B cell (primary cell): Measurements from ENCODE around the gene MRPL14. TPM values are rescaled to one million over a fixed set of nuclear protein-coding genes. Genes with fewer than 3 reads are reported as not detected.

ENCODE experiments used
- ATAC-seq: fragments of 200-7000 bp; cut with Tn5 transposase; one replicate; pipeline ENCODE4 v1.10.0; 2021; ENCODE audit warnings: low read depth, mild to moderate bottlenecking, moderate number of reproducible peaks, moderate library complexity
- CTCF ChIA-PET: fragments of 350-600 bp; sonication (Branson Sonifier 250); formaldehyde crosslinking; loops from one replicate; lab custom pipeline; 2021; ENCODE audit warnings: antibody characterized with exemption, inconsistent platforms; lab: Charles Lee
- POLR2A ChIA-PET: fragments of 350-600 bp; sonication (Branson Sonifier 250); formaldehyde crosslinking; loops from one replicate; lab custom pipeline; 2021; ENCODE audit warnings: antibody characterized with exemption; lab: Charles Lee
- DNase-seq: peaks from one replicate; pipeline ENCODE4 v3.0.0; 2013
- H2AFZ ChIP-seq: 2 replicates; pipeline ENCODE4 v1.6.1; 2012; ENCODE audit warnings: mild to moderate bottlenecking, low read depth, low read length; ENCODE audit not compliant: insufficient read depth, poor library complexity, severe bottlenecking
- H3K27ac ChIP-seq, 2 donors: 1 replicate in 1 of 2; 2 replicates in 1 of 2; pipeline ENCODE4 v1.5.1; 2012 to 2013; ENCODE audit warnings: low read length in 2 of 2, mild to moderate bottlenecking in 2 of 2, moderate library complexity in 1 of 2
- H3K27me3 ChIP-seq, 4 experiments: fragments of 200-600 bp in 1 of 4; sonication (generic) in 1 of 4; replicated peaks in 1 of 4; 1 replicate in 2 of 4; 2 replicates in 2 of 4; pipeline versions ENCODE4 v1.6.1 to v1.7.0; 2013 to 2016; ENCODE audit warnings: low read length in 3 of 4, mild to moderate bottlenecking in 2 of 4, mixed read lengths in 1 of 4, moderate library complexity in 1 of 4; ENCODE audit not compliant: insufficient read depth in 4 of 4, control insufficient read depth in 3 of 4; ENCODE audit errors: control extremely low read depth in 1 of 4
- H3K36me3 ChIP-seq, 2 experiments: replicated peaks in 1 of 2; 1 replicate in 1 of 2; 2 replicates in 1 of 2; pipeline versions ENCODE4 v1.6.1 to v1.7.1; 2013; ENCODE audit warnings: low read length in 1 of 2; ENCODE audit not compliant: insufficient read depth in 2 of 2, control insufficient read depth in 1 of 2; ENCODE audit errors: control extremely low read depth in 1 of 2, extremely low read depth in 1 of 2
- H3K4me1 ChIP-seq, 2 donors: fragments of 200-600 bp in 1 of 2; sonication (generic) in 1 of 2; 1 replicate in 1 of 2; 2 replicates in 1 of 2; pipeline versions ENCODE4 v1.5.1 to v1.6.1; 2013 to 2017; ENCODE audit warnings: low read length in 2 of 2; ENCODE audit not compliant: control insufficient read depth in 2 of 2, insufficient read depth in 2 of 2
- H3K4me2 ChIP-seq: replicated peaks from 2 replicates; pipeline ENCODE3; 2012; ENCODE audit warnings: mild to moderate bottlenecking, low read depth, low read length; ENCODE audit not compliant: poor library complexity, severe bottlenecking
- H3K4me3 ChIP-seq, 5 experiments: fragments of 200-600 bp in 1 of 5; sonication (generic) in 1 of 5; 1 replicate in 3 of 5; 2 replicates in 2 of 5; pipeline versions ENCODE4 v1.5.1 to v1.7.0; 2011 to 2016; ENCODE audit warnings: low read length in 4 of 5, mild to moderate bottlenecking in 4 of 5, low read depth in 2 of 5, control low read depth in 1 of 5, moderate library complexity in 1 of 5; ENCODE audit not compliant: insufficient read depth in 1 of 5; ENCODE audit errors: control extremely low read depth in 1 of 5, extremely low read depth in 1 of 5
- H3K79me2 ChIP-seq: fragments of 200-600 bp; sonication (generic); one replicate; pipeline ENCODE4 v1.6.0; 2016; ENCODE audit warnings: low read length; ENCODE audit not compliant: control insufficient read depth, insufficient read depth
- H3K9ac ChIP-seq: fragments of 200-600 bp; sonication (generic); 2 replicates; pipeline ENCODE4 v1.6.1; 2017; ENCODE audit warnings: mild to moderate bottlenecking, low read length, moderate library complexity
- H3K9me3 ChIP-seq, 3 donors: one replicate each; pipeline versions ENCODE4 v1.6.1 to v1.7.1; 2013; ENCODE audit warnings: low read length in 2 of 3; ENCODE audit not compliant: control insufficient read depth in 2 of 3, insufficient read depth in 1 of 3; ENCODE audit errors: control extremely low read depth in 1 of 3
- H4K20me1 ChIP-seq: 2 replicates; pipeline ENCODE4 v1.6.0; 2012; ENCODE audit warnings: mild to moderate bottlenecking, low read length; ENCODE audit not compliant: insufficient read depth, control insufficient read depth, poor library complexity, severe bottlenecking
- H3K27ac Mint-ChIP-seq: one replicate; pipeline ENCODE4 v1.8.0; 2021; ENCODE audit warnings: mixed read lengths
- H3K27me3 Mint-ChIP-seq: one replicate; pipeline ENCODE4 v1.8.0; 2021; ENCODE audit warnings: mixed read lengths
- H3K4me1 Mint-ChIP-seq: one replicate; pipeline ENCODE4 v1.8.0; 2021; ENCODE audit warnings: mixed read lengths
- H3K4me3 Mint-ChIP-seq: one replicate; pipeline ENCODE4 v1.8.0; 2021; ENCODE audit warnings: mixed read lengths
- H3K9me3 Mint-ChIP-seq: one replicate; pipeline ENCODE4 v1.8.0; 2022; ENCODE audit warnings: mixed read lengths; ENCODE audit not compliant: insufficient read depth
- EZH2 ChIP-seq: IDR thresholded peaks from 2 replicates; pipeline ENCODE4 v1.6.1; 2012; ENCODE audit warnings: borderline replicate concordance, low read depth, mild to moderate bottlenecking, moderate library complexity, low read length; ENCODE audit not compliant: insufficient read depth, poor library complexity, severe bottlenecking
- WGBS: methylation state at CpG from one replicate; pipeline ENCODE4 v1.1.5; 2013; ENCODE audit warnings: missing lambda C conversion rate; ENCODE audit not compliant: insufficient coverage; 5-methylcytosine and 5-hydroxymethylcytosine counted together
- intact Hi-C: fragments of 100-400 bp; cut with micrococcal nuclease; formaldehyde crosslinking; loops from one replicate; pipeline ENCODE4 v1.10.0; 2022
- polyA plus RNA-seq: library from polyadenylated mRNA; depleted of rRNA; stranded (reverse); fragments of >200 nt; gene quantifications from 2 replicates; pipeline ENCODE4 v1.2.3, GENCODE V29; 2012
- total RNA-seq, 2 donors: library from RNA; stranded (reverse); fragments of 120-200 nt in 1 of 2; gene quantifications; 1 replicate in 1 of 2; 2 replicates in 1 of 2; pipeline versions ENCODE4 v1.2.3 to v1.2.4, GENCODE V29; 2013 to 2022
- TF ChIP-seq, protein P1 (sequence below): fragments of 200-600 bp; IDR thresholded peaks from one replicate; pipeline ENCODE4 v1.8.0; 2022; ENCODE audit warnings: antibody characterized with exemption, mild to moderate bottlenecking

Gene MRPL14
- total and polyA plus RNA-seq, 2 donors (not counting 1 experiment from before 2014, with no cell fraction given) = 16.7 to 23.5 TPM

DNA sequence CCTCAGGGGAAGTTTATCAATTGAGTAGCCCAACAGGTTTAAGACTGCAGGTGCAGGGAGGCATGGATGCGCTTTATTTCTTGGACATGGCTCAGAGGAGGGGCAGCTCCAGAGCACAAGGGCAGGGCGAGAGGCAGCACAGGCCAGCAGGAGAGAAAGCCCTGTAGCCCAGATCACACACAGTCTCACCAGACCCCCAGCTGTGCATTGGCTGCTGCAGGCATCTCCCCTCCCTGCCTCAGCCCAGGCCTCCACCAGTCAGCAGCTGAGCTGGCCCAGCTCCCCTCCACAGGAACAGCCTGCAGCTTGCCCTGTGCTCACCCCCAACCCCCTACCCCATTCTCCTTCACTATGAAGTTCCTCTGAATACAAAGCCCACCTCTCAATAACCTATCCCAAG, 24.7 kb downstream of the MRPL14 start:
- Histone ChIP-seq H3K27me3 (no peaks in the 10 kb centered on the region), H2AFZ (no peak overlapping the region), H3K9ac (no peak overlapping the region), H3K36me3 (peaks cover 2 to 17% of the 10 kb centered on the region in 2 experiments), H4K20me1 (peaks cover 6% of the 10 kb centered on the region), H3K4me3 (no peak overlapping the region), H3K27ac (no peak overlapping the region), H3K9me3 (no peaks in the 10 kb centered on the region), H3K79me2 (peaks cover 3% of the 10 kb centered on the region), H3K4me1 (no peaks in the 10 kb centered on the region), H3K4me2 (no peak overlapping the region)
- ATAC-seq = no peak
- Mint-ChIP-seq H3K9me3 (no peaks in the 10 kb centered on the region), H3K27me3 (no peaks in the 10 kb centered on the region), H3K4me3 (no peak overlapping the region), H3K4me1 (peaks cover 2% of the 10 kb centered on the region), H3K27ac (no peak overlapping the region)
- no peak for DNase-seq
- intact Hi-C loops = no loop called here
- CTCF ChIA-PET = interaction anchor here (0.6 kb wide), 1 partner anchor 46 kb away, joined by 5 read pairs; no protein-coding TSS in a partner anchor
- WGBS = 100% methylated on average over 2 of the region's 2 CpGs
- POLR2A ChIA-PET = no interaction called here
- TF ChIP-seq, protein P1, sequence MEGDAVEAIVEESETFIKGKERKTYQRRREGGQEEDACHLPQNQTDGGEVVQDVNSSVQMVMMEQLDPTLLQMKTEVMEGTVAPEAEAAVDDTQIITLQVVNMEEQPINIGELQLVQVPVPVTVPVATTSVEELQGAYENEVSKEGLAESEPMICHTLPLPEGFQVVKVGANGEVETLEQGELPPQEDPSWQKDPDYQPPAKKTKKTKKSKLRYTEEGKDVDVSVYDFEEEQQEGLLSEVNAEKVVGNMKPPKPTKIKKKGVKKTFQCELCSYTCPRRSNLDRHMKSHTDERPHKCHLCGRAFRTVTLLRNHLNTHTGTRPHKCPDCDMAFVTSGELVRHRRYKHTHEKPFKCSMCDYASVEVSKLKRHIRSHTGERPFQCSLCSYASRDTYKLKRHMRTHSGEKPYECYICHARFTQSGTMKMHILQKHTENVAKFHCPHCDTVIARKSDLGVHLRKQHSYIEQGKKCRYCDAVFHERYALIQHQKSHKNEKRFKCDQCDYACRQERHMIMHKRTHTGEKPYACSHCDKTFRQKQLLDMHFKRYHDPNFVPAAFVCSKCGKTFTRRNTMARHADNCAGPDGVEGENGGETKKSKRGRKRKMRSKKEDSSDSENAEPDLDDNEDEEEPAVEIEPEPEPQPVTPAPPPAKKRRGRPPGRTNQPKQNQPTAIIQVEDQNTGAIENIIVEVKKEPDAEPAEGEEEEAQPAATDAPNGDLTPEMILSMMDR = no peak
- no peak for TF ChIP-seq EZH2

DNA sequence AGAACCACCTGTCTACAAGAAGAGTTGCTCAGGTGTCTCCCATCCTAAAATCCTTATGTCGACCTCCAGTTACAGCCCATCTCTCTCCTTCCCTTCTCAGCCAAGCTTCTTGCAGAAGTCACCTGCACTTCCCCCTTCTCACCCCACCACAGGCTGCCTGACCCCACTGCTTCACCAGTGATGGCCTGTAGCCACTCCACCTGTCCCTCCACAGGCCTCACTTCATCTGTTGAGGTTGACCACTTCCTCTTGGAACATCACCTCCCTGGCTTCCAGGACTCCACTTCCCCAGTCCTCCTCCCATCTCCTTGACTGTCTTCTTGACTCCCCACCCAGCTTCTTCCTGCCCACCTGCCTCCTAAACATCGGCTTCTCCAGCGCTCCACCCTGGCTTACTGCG, 25.4 kb downstream of the MRPL14 start:
- ATAC-seq = no peak
- Histone ChIP-seq H3K4me3 (no peak overlapping the region), H3K36me3 (peaks cover 2 to 17% of the 10 kb centered on the region in 2 experiments), H3K27ac (no peak overlapping the region), H3K27me3 (no peaks in the 10 kb centered on the region), H3K4me1 (no peaks in the 10 kb centered on the region), H3K9me3 (no peaks in the 10 kb centered on the region), H3K79me2 (peaks cover 3% of the 10 kb centered on the region), H3K9ac (no peak overlapping the region), H2AFZ (no peak overlapping the region), H4K20me1 (peaks cover 6% of the 10 kb centered on the region), H3K4me2 (no peak overlapping the region)
- Mint-ChIP-seq H3K9me3 (no peaks in the 10 kb centered on the region), H3K27me3 (no peaks in the 10 kb centered on the region), H3K27ac (no peak overlapping the region), H3K4me1 (peaks cover 2% of the 10 kb centered on the region), H3K4me3 (no peak overlapping the region)
- intact Hi-C loops = no loop called here
- WGBS = 84% methylated on average over 4 of the region's 4 CpGs
- ChIA-PET POLR2A (no interaction called here), CTCF (no interaction called here)
- no peak for DNase-seq
- TF ChIP-seq EZH2 = no peak
- TF ChIP-seq, protein P1 = no peak
